Astrocyte (in vitro differentiated cells and primary cell): ENCODE results near the gene ARHGAP26.

Experiments used
- CTCF ChIP-seq: IDR thresholded peaks from 2 replicates; pipeline ENCODE4 v1.5.1; 2011; ENCODE audit warnings: low read depth, mild to moderate bottlenecking, inconsistent platforms, low read length, moderate library complexity; ENCODE audit not compliant: insufficient read depth
- EZH2 ChIP-seq: IDR thresholded peaks from 2 replicates; pipeline ENCODE4 v1.6.1; 2012; ENCODE audit warnings: mild to moderate bottlenecking, low read length, inconsistent platforms; ENCODE audit not compliant: insufficient read depth

- TF ChIP-seq CTCF (no peak), EZH2 (no peak)
Observed at GRCh38 chr5:143133721-143134120, 363.5 kb downstream of the ARHGAP26 start.
